ENCODE results near the gene ANKRD63.

- TF ChIP-seq CTCF (conservative IDR thresholded peaks at IDR 0.05 in 1 of 2, IDR thresholded peaks at IDR 0.05 in 1 of 2; ENCODE audit: low read depth in 1 of 2, low read length in 2 of 2) (no peak), EZH2 (IDR thresholded peaks at IDR 0.05; ENCODE audit: low read length, missing control alignments) (no peak)
Observed at GRCh38 chr15:40248006-40248783, 34.7 kb downstream of the ANKRD63 start.

Data from fibroblast of lung (primary cell).